ENCODE data around the gene FAM156A. TPM values are rescaled to one million over a fixed set of nuclear protein-coding genes. Genes with fewer than 3 reads are reported as not detected.
"Not testable (repeated sequence)": the region's sequence is repeated elsewhere in the genome, so short reads cannot be mapped to it uniquely, and the experiment has no call there.

The FAM156A gene
- total RNA-seq: 22.2 and 22.6 TPM in 2 replicates

- intact Hi-C loops (cut with micrococcal nuclease): not testable (repeated sequence)
Observed at GRCh38 chrX:52958113-52958959, at the start of gene FAM156A. TSS of gene FAM156A (minus strand) at chrX:52958518. CDS start at chrX:52948588, 9,930 bp downstream.

DNA sequence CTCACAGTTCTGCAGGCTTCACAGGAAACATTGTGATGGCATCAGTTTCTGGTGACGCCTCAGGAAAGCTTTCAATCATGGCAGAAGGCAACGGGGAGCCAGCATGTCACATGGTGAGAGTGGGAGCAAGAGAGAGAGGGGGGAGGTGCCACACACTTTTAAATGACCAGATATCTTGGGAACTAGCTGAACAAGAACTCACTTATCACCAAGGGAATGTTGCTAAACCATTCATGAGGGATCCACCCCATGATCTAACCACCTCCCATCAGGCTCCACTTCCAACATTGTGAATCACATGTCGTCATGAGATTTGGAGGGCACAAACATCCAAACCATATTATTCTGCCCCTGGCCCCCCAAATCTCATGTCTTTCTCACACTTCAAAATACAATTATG lies 47.0 kb upstream of the FAM156A start:
- intact Hi-C loops (cut with micrococcal nuclease): no loop called here

GRCh38 chrX:53004811-53005210 lies 46.5 kb upstream of the FAM156A start:
- intact Hi-C loops (cut with micrococcal nuclease): no loop called here

DNA sequence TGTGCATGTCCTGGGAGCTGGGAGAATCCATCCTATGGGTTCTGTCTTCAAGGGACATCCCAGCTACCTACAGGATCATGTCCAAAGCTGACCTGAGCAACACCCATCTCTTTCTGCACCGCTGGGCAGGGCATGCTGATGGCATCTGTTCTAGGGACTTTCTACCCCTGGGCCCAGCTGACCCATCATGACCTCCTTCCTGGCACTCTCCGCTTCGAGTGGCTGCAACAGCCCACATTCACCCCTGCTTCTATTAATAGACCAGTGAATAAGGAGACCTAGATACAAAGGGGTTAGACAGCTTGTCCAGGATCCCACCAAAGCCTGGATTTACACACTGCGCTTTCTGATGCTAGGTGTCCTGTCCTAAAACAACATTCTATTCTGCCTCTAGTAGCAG lies 45.7 kb upstream of the FAM156A start:
- intact Hi-C loops (cut with micrococcal nuclease): no loop called here

GRCh38 chrX:53003111-53003510 lies 44.8 kb upstream of the FAM156A start:
- intact Hi-C loops (cut with micrococcal nuclease): no loop called here

GRCh38 chrX:53001958-53002357 lies 43.6 kb upstream of the FAM156A start:
- intact Hi-C loops (cut with micrococcal nuclease): no loop called here

DNA sequence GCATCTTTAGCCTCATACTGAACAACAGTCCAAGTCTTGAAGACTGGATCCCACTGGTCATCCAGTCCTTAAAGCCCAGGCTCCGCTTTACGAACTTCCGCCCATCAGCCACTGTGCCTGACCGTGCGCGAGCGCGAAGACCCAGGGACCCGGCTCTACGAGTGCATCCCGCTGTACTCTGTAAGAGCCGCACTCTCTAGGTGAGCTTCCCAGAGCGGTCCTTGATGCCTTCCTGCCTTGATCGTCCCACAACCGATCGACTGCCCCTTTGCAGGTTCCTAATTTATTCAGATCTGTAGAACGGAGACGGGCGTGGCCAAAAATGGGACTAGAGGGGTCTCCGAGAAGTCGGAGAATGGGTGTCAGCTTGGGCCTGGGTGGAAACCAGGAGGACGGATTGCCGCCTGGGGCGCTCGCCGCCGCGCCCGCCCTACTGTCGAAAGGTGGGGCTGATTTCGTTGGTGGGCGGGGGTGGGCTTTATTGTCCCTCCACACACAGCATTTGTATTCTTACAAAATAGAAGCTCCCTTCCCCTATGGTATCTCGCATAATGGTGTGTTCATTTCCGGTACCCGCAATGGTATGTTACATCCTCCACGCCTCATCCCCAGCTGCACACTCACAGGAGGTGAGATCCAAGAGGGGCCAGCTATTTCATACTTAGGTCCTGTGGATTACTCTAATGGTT lies 42.3 kb upstream of the FAM156A start:
- intact Hi-C loops (cut with micrococcal nuclease): no loop called here

DNA sequence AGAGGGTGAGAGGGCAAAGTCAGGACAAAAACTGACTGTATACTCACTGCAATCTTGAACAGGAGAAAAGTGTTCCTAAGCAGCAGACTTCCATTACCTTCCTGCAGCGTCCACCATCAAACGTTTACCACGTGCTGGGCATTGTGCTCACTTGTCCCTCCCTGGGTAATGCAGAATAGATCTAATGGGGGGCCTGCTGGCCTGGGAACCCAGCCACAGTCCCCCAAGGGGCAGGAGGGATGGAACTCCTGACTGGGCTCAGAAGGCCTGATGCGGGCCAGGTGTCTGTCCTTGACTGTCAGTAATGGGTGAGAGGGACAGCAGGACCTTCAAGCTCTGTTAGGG lies 37.6 kb upstream of the FAM156A start:
- intact Hi-C loops (cut with micrococcal nuclease): loop anchor here (1.0 to 5.0 kb wide), 10 partner anchors 86 to 1811 kb away; partner anchors contain the start of genes FAM120C, KDM5C, MAGED2 and PHF8

GRCh38 chrX:52995135-52995986 lies 37.0 kb upstream of the FAM156A start:
- intact Hi-C loops (cut with micrococcal nuclease): loop anchor here (1.0 to 5.0 kb wide), 9 partner anchors 87 to 1812 kb away; partner anchors contain the start of genes FAM120C, MAGED2, PHF8 and RIBC1

DNA sequence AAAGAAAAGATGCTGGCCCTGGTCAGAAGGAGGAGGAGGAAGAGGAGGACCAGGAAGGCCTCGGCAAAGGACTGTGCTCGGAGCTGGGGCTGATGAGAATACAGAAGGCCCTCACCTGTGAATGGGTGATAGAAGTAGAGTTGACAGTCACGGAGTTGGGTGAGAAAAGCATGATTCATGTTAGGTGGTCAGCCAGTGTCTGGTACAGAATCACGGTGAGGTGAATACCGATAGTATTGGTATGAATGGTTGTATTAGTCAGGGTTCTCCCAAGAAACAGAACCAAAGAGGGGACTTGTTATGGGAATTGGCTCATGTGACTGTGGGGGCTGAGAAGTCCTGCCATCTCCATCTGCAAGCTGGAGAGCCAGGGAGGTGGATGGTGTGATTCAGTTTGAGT lies 32.5 kb upstream of the FAM156A start:
- intact Hi-C loops (cut with micrococcal nuclease): loop anchor here (1.0 kb wide), 1 partner anchor 417 kb away; no protein-coding TSS in a partner anchor

GRCh38 chrX:52990011-52990631 lies 31.8 kb upstream of the FAM156A start:
- intact Hi-C loops (cut with micrococcal nuclease): loop anchor here (1.0 kb wide), 1 partner anchor 416 kb away; no protein-coding TSS in a partner anchor

- intact Hi-C loops (cut with micrococcal nuclease): no loop called here
Observed at GRCh38 chrX:52988985-52989917, 30.9 kb upstream of the FAM156A start.

DNA sequence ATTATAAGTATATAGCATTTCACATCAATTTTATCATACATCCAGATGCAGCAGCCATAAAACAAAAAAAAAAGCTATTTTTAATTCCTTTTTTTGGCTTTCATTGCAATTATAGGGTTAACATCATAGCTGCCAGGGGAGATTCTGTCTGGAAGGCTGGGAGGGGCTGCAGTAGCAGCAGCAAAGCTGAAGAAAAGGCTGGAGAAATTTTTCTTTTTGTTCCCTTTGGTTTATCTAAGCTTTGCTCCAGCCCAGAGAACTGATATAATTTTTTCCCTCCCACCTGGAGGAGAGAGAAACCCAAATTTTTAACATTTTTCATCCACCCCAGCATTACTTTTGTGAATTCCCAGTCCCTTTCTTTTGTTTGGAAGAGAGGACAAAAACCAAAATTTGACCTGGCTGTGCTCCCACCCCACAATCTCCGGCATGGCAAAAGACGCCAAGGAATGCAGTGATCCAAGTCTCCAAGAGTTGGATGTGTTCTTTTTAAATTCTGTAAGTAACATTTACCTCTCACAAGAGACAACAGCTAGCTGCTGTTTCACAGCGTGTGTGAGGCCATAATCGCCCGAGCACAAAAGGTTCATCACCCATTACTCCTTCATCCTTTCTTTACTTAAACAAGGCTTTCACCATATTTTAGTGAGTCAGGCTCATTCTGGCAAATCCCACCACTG lies 25.1 kb upstream of the FAM156A start:
- intact Hi-C loops (cut with micrococcal nuclease): no loop called here

DNA sequence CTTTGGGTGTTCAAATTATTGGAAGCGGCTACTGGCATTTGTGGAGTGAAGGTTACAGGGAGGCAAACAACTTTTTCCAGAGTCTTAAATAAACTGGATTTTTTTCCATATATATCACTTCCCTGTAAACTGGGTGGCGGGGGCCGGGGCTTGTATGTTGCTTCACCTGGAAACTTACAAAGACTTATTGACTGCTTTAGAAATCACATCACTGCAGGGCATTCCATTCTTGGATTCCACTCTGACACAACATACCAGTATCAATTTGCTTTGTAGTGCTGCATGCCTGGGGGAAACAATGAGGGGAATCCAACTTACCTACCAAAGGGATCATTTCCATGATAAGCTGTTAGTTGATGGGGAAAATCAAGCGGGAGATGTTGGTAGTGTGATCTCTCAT lies 21.7 kb upstream of the FAM156A start:
- intact Hi-C loops (cut with micrococcal nuclease): no loop called here

DNA sequence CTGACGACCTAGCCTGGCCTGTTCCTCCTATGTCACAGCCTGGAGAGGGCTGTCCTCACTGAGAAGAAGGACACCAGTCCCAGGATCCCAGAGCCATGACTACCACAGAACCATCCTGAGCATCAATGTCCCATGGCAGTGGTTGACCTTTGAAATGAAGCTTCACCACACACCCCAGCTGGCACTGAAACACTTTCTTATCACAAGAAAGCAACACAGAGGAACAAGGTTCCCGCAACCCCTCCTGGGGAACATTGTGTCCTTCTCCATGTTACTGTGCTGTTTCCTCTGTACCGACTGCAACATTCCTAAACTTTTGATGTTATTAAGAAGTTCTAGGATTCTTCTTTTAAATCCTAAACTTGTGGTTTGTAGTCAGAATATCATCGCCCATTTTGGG lies 21.2 kb upstream of the FAM156A start:
- intact Hi-C loops (cut with micrococcal nuclease): no loop called here

DNA sequence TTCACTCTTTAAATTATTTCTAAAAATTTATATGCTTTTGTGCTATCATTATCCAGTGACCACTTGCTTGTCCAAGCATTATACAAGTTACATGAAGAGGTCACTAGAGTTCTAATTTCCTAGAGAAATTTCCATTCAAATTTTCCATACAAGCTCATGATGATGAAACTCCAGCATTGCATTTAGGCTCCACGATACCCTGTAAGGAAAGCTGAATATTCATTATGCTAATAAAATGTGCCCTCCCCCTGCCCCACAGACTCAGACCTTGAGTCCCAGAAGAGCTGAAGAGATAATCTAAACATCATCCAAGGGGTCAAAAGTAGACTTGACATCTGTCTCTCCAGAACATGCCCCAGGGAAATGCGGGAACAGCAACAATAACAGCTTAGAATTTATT lies 19.6 kb upstream of the FAM156A start:
- intact Hi-C loops (cut with micrococcal nuclease): no loop called here

GRCh38 chrX:52975576-52975975 lies 17.3 kb upstream of the FAM156A start:
- intact Hi-C loops (cut with micrococcal nuclease): not testable (repeated sequence)

DNA sequence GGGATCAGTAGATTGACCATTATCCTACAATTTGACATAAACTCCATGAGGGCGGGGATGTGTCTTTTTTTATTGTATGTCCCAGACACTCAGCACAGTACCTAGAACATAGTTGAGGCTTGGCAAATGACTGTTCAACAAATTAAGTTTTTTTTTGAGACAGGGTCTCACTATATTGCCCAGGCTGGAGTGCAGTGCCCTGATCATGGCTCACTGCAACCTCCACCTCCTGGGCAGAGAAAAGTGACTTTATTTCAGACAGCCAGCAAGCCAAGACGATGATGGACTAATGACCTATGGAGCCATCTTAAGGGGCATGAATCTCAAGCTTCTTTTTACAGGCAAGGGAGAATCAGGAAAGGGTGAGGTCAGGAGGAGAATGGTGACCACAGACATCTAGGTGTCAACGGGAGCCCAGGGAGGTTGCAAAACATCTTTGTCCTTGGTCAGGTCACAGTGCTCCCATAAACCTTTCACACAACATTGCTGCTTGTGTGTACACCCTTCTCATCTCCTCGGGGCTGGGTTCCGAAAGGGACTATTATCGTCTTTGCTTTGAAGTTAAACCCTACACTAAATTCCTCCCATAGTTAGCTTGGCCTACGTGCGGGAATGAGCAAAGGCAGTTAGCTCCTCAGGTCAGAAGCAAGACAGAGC lies 16.1 kb upstream of the FAM156A start:
- intact Hi-C loops (cut with micrococcal nuclease): not testable (repeated sequence)

DNA sequence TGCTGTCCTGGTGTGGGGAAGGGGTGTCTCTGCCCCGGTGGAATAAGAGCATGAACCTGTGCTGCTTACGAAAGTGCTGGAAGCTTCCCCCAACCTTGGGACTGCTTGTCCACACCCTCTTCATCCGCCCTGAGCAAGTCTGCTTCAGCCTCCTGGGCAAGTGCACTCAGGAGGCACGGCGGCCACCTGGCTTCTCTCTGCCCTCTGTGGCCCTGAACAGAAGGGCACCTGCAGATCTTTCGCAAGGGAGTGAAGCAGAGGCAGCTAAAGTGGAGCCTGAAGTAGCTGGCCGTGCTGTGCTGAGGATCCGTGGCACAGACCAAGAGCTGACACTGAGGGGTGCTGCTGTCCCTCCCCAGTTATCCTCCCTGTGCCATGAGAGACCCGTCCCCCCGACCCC lies 9.6 kb upstream of the FAM156A start:
- intact Hi-C loops (cut with micrococcal nuclease): not testable (repeated sequence)

Data from T-helper 1 cell treated with Interleukin-12 subunit alpha and Interleukin-12 subunit beta and Interleukin-4 antibody, amounts not matched to agents 30 ng/mL and 1 ng/mL, for 36 hours (primary cell).